GM23338 (cell line): Measurements from ENCODE around the gene AGAP1. TPM values are rescaled to one million over a fixed set of nuclear protein-coding genes. Genes with fewer than 3 reads are reported as not detected.
A peak's percentile ranks its signal among the peaks of the same experiment; 100 is the strongest.

Experiments used
- ATAC-seq: fragments of 200-7000 bp; cut with Tn5 transposase; 3 replicates; pipeline ENCODE4 v1.9.1; 2020
- DNase-seq: peaks from one replicate; pipeline ENCODE4 v3.0.0-alpha.2; 2015; ENCODE audit warnings: low spot score
- H2AFZ ChIP-seq: fragments of 200-600 bp; sonication (generic); 2 replicates; pipeline ENCODE4 v1.8.0; 2016; ENCODE audit warnings: antibody characterized with exemption, mild to moderate bottlenecking, moderate library complexity
- H3F3A ChIP-seq: fragments of 200-600 bp; sonication (generic); replicated peaks from 2 replicates; pipeline ENCODE4 v1.8.0; 2017; ENCODE audit warnings: antibody characterized with exemption, mixed run types, low read depth
- H3K27ac ChIP-seq: fragments of 200-600 bp; sonication (generic); 2 replicates; pipeline ENCODE4 v1.6.1; 2016; ENCODE audit warnings: low read depth
- H3K27me3 ChIP-seq: fragments of 200-600 bp; sonication (generic); 2 replicates; pipeline ENCODE4 v1.8.0; 2016; ENCODE audit warnings: mild to moderate bottlenecking, mixed run types, moderate library complexity; ENCODE audit not compliant: insufficient read depth
- H3K36me3 ChIP-seq: fragments of 200-600 bp; sonication (generic); 2 replicates; pipeline ENCODE4 v1.8.0; 2016; ENCODE audit warnings: mild to moderate bottlenecking; ENCODE audit not compliant: insufficient read depth
- H3K4me1 ChIP-seq: fragments of 200-600 bp; sonication (generic); 2 replicates; pipeline ENCODE4 v1.8.0; 2016; ENCODE audit warnings: mild to moderate bottlenecking, moderate library complexity; ENCODE audit not compliant: insufficient read depth
- H3K4me2 ChIP-seq: fragments of 200-600 bp; sonication (generic); 2 replicates; pipeline ENCODE4 v1.7.1; 2017; ENCODE audit warnings: mixed run types
- H3K4me3 ChIP-seq: fragments of 200-600 bp; sonication (generic); 2 replicates; pipeline ENCODE4 v1.6.1; 2016; ENCODE audit warnings: mixed run types
- H3K79me2 ChIP-seq: fragments of 200-600 bp; sonication (generic); replicated peaks from 2 replicates; pipeline ENCODE4 v1.8.0; 2017; ENCODE audit warnings: mild to moderate bottlenecking; ENCODE audit not compliant: insufficient read depth
- H3K9me2 ChIP-seq: fragments of 200-600 bp; sonication (generic); 2 replicates; pipeline ENCODE4 v1.8.0; 2017; ENCODE audit not compliant: insufficient read depth
- H4K20me1 ChIP-seq: fragments of 200-600 bp; sonication (generic); replicated peaks from 2 replicates; pipeline ENCODE4 v1.8.0; 2017; ENCODE audit warnings: mild to moderate bottlenecking; ENCODE audit not compliant: insufficient read depth
- H3K27ac Mint-ChIP-seq: 2 replicates; pipeline ENCODE4 v1.8.0; 2020; ENCODE audit warnings: inconsistent platforms, mild to moderate bottlenecking, moderate library complexity, mixed read lengths
- H3K27me3 Mint-ChIP-seq: 3 replicates; pipeline ENCODE4 v1.8.0; 2022; ENCODE audit warnings: low read depth, mild to moderate bottlenecking, moderate library complexity, mixed read lengths, inconsistent platforms; ENCODE audit not compliant: insufficient read depth, poor library complexity
- H3K36me3 Mint-ChIP-seq: 3 replicates; pipeline ENCODE4 v1.8.0; 2021; ENCODE audit warnings: low read depth, mild to moderate bottlenecking, inconsistent platforms, moderate library complexity, mixed read lengths
- H3K4me1 Mint-ChIP-seq: 3 replicates; pipeline ENCODE4 v1.8.0; 2020; ENCODE audit warnings: mild to moderate bottlenecking, inconsistent platforms, mixed read lengths
- H3K4me3 Mint-ChIP-seq: 3 replicates; pipeline ENCODE4 v1.8.0; 2021; ENCODE audit warnings: moderate library complexity, mild to moderate bottlenecking, inconsistent platforms, mixed read lengths
- H3K9me3 Mint-ChIP-seq: 3 replicates; pipeline ENCODE4 v1.8.0; 2020; ENCODE audit warnings: moderate library complexity, mild to moderate bottlenecking, inconsistent platforms, mixed read lengths
- CREB1 ChIP-seq: fragments of 250-450 bp; sonication (Bioruptor Pico); IDR thresholded peaks from 2 replicates; pipeline ENCODE4 v1.5.0; 2020; ENCODE audit warnings: low read depth, mild to moderate bottlenecking, moderate library complexity
- CTCF ChIP-seq, 2 experiments: fragments of 200-600 bp in 1 of 2; sonication (generic) in 1 of 2; conservative IDR thresholded peaks; 2 replicates each; pipeline versions ENCODE4 v1.5.1 to v1.6.1; 2016 to 2017; ENCODE audit warnings: antibody characterized with exemption in 2 of 2, low read depth in 2 of 2, mild to moderate bottlenecking in 2 of 2, moderate library complexity in 1 of 2
- EZH2 ChIP-seq: fragments of 200-600 bp; sonication (generic); IDR thresholded peaks from one replicate; pipeline ENCODE4 v1.8.0; 2017; ENCODE audit warnings: antibody characterized with exemption, mild to moderate bottlenecking, low read depth; ENCODE audit not compliant: unreplicated experiment
- NANOG ChIP-seq: IDR thresholded peaks from 2 replicates; pipeline ENCODE4 v1.6.1; 2016; ENCODE audit warnings: antibody characterized with exemption, borderline replicate concordance
- POLR2AphosphoS5 ChIP-seq: IDR thresholded peaks from 2 replicates; pipeline ENCODE4 v1.6.1; 2016; ENCODE audit warnings: antibody characterized with exemption, low read depth
- ZNF114 ChIP-seq: fragments of 250-450 bp; sonication (Bioruptor Pico); IDR thresholded peaks from 2 replicates; pipeline ENCODE4 v1.5.0; 2020; ENCODE audit warnings: mild to moderate bottlenecking, moderate library complexity
- ZNF462 ChIP-seq: fragments of 250-450 bp; sonication (Bioruptor Pico); IDR thresholded peaks from 2 replicates; pipeline ENCODE4 v1.5.0; 2020; ENCODE audit warnings: mild to moderate bottlenecking, moderate library complexity
- polyA plus RNA-seq: library from polyadenylated mRNA; unstranded; fragments of >200 nt; fragmentation: Nextera tagmentation; extraction: Ambion mirVana; gene quantifications from 2 replicates; pipeline ENCODE4 v1.2.1, GENCODE V29; 2016
- total RNA-seq: library from RNA; depleted of rRNA; stranded (reverse); fragments of >200 nt; shearing (Covaris generic); gene quantifications from 2 replicates; pipeline ENCODE4 v1.2.3, GENCODE V29; 2014

The AGAP1 gene
- total and polyA plus RNA-seq, 2 experiments from 2014 or later = 13.3 to 27.9 TPM

GRCh38 chr2:236045251-236046235 is 551.7 kb downstream of the AGAP1 start:
- Mint-ChIP-seq H3K27ac (no peak overlapping the region), H3K27me3 (peaks cover 10% of the 10 kb centered on the region), H3K4me1 (peaks cover 21% of the 10 kb centered on the region), H3K9me3 (no peaks in the 10 kb centered on the region), H3K36me3 (peaks cover 9% of the 10 kb centered on the region; the same call in 2 of the 3 replicates), H3K4me3 (no peak overlapping the region)
- ATAC-seq (peak; percentile 36; the same call in 2 of the 3 replicates), DNase-seq (no peak)
- Histone ChIP-seq H3K9me2 (no peaks in the 10 kb centered on the region), H3K4me1 (peaks cover 5% of the 10 kb centered on the region; the same call in 1 of the 2 replicates), H2AFZ (no peak overlapping the region), H3K27me3 (no peaks in the 10 kb centered on the region), H3F3A (no peaks in the 10 kb centered on the region), H3K36me3 (no peaks in the 10 kb centered on the region), H3K4me3 (no peak overlapping the region), H3K4me2 (no peak overlapping the region), H3K27ac (no peak overlapping the region), H3K79me2 (no peaks in the 10 kb centered on the region), H4K20me1 (no peaks in the 10 kb centered on the region)
- no peak for TF ChIP-seq POLR2AphosphoS5

- no peak for DNase-seq
- H3K4me3 Mint-ChIP-seq = no peak overlapping the region
- no peaks in the 10 kb centered on the region for H3K79me2 ChIP-seq
- no peak overlapping the region for H3K4me2 ChIP-seq
- peaks cover 9% of the 10 kb centered on the region; the same call in 2 of the 3 replicates for H3K36me3 Mint-ChIP-seq
- no peaks in the 10 kb centered on the region for H3K9me3 Mint-ChIP-seq
- H2AFZ ChIP-seq = no peak overlapping the region
- H3K36me3 ChIP-seq = no peaks in the 10 kb centered on the region
- no peaks in the 10 kb centered on the region; the same call in 1 of the 2 replicates for H4K20me1 ChIP-seq
- ATAC-seq = no peak
- peaks cover 13% of the 10 kb centered on the region for H3K27me3 Mint-ChIP-seq
- peaks cover 26% of the 10 kb centered on the region for H3K4me1 Mint-ChIP-seq
- H3F3A ChIP-seq = no peaks in the 10 kb centered on the region
- no peaks in the 10 kb centered on the region for H3K9me2 ChIP-seq
- H3K4me3 ChIP-seq = no peak overlapping the region
- H3K4me1 ChIP-seq = peaks cover 5% of the 10 kb centered on the region; the same call in 1 of the 2 replicates
- H3K27ac Mint-ChIP-seq = no peak overlapping the region
- no peaks in the 10 kb centered on the region for H3K27me3 ChIP-seq
- TF ChIP-seq EZH2 (no peak), ZNF114 (CRISPR knock-in tag) (no peak), NANOG (no peak)
- H3K27ac ChIP-seq = no peak overlapping the region
Observed at GRCh38 chr2:236046715-236047114, 552.9 kb downstream of the AGAP1 start.

GRCh38 chr2:236047176-236047575 is 553.3 kb downstream of the AGAP1 start:
- peaks cover 14% of the 10 kb centered on the region for H3K27me3 Mint-ChIP-seq
- DNase-seq (no peak), ATAC-seq (no peak)
- H4K20me1 ChIP-seq = no peaks in the 10 kb centered on the region; the same call in 1 of the 2 replicates
- no peak overlapping the region for H3K4me2 ChIP-seq
- H3K4me1 Mint-ChIP-seq = peaks cover 25% of the 10 kb centered on the region
- no peak overlapping the region for H2AFZ ChIP-seq
- no peak overlapping the region for H3K27ac Mint-ChIP-seq
- no peaks in the 10 kb centered on the region for H3K27me3 ChIP-seq
- peaks cover 8% of the 10 kb centered on the region for H3K4me1 ChIP-seq
- H3K27ac ChIP-seq = no peak overlapping the region
- no peaks in the 10 kb centered on the region for H3K79me2 ChIP-seq
- H3K4me3 Mint-ChIP-seq = no peak overlapping the region
- H3F3A ChIP-seq = no peaks in the 10 kb centered on the region; the same call in 1 of the 2 replicates
- no peaks in the 10 kb centered on the region for H3K9me3 Mint-ChIP-seq
- peaks cover 9% of the 10 kb centered on the region; the same call in 2 of the 3 replicates for H3K36me3 Mint-ChIP-seq
- H3K4me3 ChIP-seq = no peak overlapping the region
- H3K9me2 ChIP-seq = no peaks in the 10 kb centered on the region
- H3K36me3 ChIP-seq = no peaks in the 10 kb centered on the region
- no peak for TF ChIP-seq CREB1 (CRISPR knock-in tag)
- TF ChIP-seq CTCF (conservative IDR thresholded peaks at IDR 0.05; ENCODE audit: low read depth in 2 of 2) = no peak
- TF ChIP-seq ZNF462 = no peak
